Testis (tissue), 3 donors: ENCODE data around the gene WFS1. TPM values are rescaled to one million over a fixed set of nuclear protein-coding genes. Genes with fewer than 3 reads are reported as not detected.
A peak's percentile ranks its signal among the peaks of the same experiment; 100 is the strongest.

Experiments
- DNase-seq: peaks from one replicate; pipeline ENCODE4 v3.0.0-alpha.2; 2019
- H3K27ac ChIP-seq, 2 donors: fragments of 200-600 bp; sonication (generic); one replicate each; pipeline ENCODE4 v1.5.1; 2019
- H3K27me3 ChIP-seq: fragments of 200-600 bp; sonication (generic); one replicate; pipeline ENCODE4 v1.5.1; 2019
- H3K36me3 ChIP-seq: fragments of 200-600 bp; sonication (generic); one replicate; pipeline ENCODE4 v1.5.1; 2017; ENCODE audit warnings: low read depth; ENCODE audit errors: missing control alignments
- H3K4me1 ChIP-seq: fragments of 200-600 bp; sonication (generic); one replicate; pipeline ENCODE4 v1.5.1; 2019
- H3K4me3 ChIP-seq, 2 donors: fragments of 200-600 bp; sonication (generic); one replicate each; pipeline ENCODE4 v1.5.1; 2017 to 2019
- H3K9me3 ChIP-seq: fragments of 200-600 bp; sonication (generic); one replicate; pipeline ENCODE4 v1.5.1; 2017
- POLR2A ChIP-seq: fragments of 450-650 bp; IDR thresholded peaks from one replicate; pipeline ENCODE4 v1.6.1; 2017; ENCODE audit warnings: antibody characterized with exemption, mild to moderate bottlenecking, moderate library complexity
- WGBS, 2 donors: methylation state at CpG; one replicate each; pipeline ENCODE4 v1.1.5; 2018; 5-methylcytosine and 5-hydroxymethylcytosine counted together
- intact Hi-C: fragments of 100-400 bp; cut with DNase I; formaldehyde crosslinking; loops from one replicate; pipeline ENCODE4 v1.15.1; 2023; ENCODE audit warnings: low total_unique reads
- polyA plus RNA-seq: library from polyadenylated mRNA; stranded (reverse); fragments of 350-450 nt; fragmentation: Illumina TruSeq; extraction: RNeasy Lipid Tissue Mini Kit (QIAGEN cat#74804); gene quantifications from one replicate; pipeline ENCODE4 v1.2.3, GENCODE V29; 2014; ENCODE audit warnings: low read depth, low replicate concordance; ENCODE audit not compliant: insufficient read depth
- total RNA-seq, 2 donors: library from RNA; depleted of rRNA; stranded (reverse); fragments of >200 nt; gene quantifications; one replicate each; pipeline ENCODE4 v1.2.3, GENCODE V29; 2016
- TF ChIP-seq, protein P1 (sequence below), 3 experiments: fragments of 450-650 bp in 2 of 3; fragments of 200-600 bp in 1 of 3; sonication (generic) in 1 of 3; IDR thresholded peaks; one replicate each; pipeline ENCODE4 v1.5.1; 2016 to 2019; ENCODE audit warnings: antibody characterized with exemption in 3 of 3, mild to moderate bottlenecking in 2 of 3, moderate library complexity in 1 of 3

WFS1 gene
- total and polyA plus RNA-seq, 3 donors from 2014 or later = 80.4 to 202 (median 124) TPM

GRCh38 chr4:6239968-6240367 lies 29.7 kb upstream of the WFS1 start:
- no peak for DNase-seq
- Histone ChIP-seq H3K36me3 (no peaks in the 10 kb centered on the region), H3K27ac (no peak overlapping the region), H3K27me3 (no peaks in the 10 kb centered on the region), H3K4me3 (no peak overlapping the region), H3K4me1 (no peaks in the 10 kb centered on the region), H3K9me3 (no peaks in the 10 kb centered on the region)
- WGBS, 2 donors = 86 to 94% methylated on average over 8 to 11 of the region's 11 CpGs
- TF ChIP-seq, protein P1, sequence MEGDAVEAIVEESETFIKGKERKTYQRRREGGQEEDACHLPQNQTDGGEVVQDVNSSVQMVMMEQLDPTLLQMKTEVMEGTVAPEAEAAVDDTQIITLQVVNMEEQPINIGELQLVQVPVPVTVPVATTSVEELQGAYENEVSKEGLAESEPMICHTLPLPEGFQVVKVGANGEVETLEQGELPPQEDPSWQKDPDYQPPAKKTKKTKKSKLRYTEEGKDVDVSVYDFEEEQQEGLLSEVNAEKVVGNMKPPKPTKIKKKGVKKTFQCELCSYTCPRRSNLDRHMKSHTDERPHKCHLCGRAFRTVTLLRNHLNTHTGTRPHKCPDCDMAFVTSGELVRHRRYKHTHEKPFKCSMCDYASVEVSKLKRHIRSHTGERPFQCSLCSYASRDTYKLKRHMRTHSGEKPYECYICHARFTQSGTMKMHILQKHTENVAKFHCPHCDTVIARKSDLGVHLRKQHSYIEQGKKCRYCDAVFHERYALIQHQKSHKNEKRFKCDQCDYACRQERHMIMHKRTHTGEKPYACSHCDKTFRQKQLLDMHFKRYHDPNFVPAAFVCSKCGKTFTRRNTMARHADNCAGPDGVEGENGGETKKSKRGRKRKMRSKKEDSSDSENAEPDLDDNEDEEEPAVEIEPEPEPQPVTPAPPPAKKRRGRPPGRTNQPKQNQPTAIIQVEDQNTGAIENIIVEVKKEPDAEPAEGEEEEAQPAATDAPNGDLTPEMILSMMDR (IDR thresholded peaks at IDR 0.05) = no peak
- TF ChIP-seq POLR2A = no peak
- intact Hi-C loops = no loop called here

DNA sequence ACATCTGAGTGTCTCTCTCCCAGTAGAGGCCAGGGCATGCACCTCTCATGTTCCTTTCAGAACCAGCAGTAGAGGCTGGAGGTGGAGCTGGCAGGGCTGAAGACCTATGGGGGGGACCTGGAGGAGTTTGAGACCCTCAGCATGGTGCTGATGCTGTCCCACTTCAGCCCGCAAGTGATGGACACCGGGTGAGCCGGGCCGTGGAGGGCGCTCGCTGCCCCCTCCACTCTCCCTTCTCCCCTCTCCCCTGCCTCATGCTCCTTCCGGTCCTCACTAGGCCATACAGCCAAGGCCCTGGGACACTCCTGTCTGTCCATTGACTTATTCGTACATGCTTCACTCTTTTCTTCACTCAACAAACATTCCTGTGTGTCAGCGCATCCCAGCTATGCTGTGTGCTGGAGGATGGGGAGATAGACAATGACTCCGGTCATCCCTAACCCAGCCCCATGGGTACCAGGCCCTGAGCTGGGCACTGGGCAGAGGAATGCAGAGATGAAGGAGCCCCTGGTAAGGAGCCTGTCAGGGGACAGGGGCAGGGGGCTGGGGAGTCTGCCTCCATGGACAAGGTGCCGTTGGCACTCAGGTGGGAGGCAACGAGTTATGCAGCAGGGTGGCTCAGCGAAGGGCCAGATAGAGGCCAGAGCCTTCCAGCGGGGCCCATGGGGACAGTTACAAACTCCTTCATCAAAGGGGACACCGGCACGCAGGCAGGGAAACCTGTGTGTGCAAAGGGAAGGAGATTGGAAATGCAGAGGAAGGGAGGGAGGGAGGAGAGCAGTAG lies 28.4 kb upstream of the WFS1 start:
- Histone ChIP-seq H3K4me3 (no peak overlapping the region), H3K4me1 (peaks cover 6% of the 10 kb centered on the region), H3K36me3 (no peaks in the 10 kb centered on the region), H3K9me3 (no peaks in the 10 kb centered on the region), H3K27me3 (no peaks in the 10 kb centered on the region), H3K27ac (no peak overlapping the region)
- WGBS, 2 donors = 89 to 95% methylated on average over 16 of the region's 16 CpGs
- intact Hi-C loops = no loop called here
- DNase-seq = no peak
- TF ChIP-seq POLR2A = no peak
- TF ChIP-seq, protein P1 (IDR thresholded peaks at IDR 0.05) = no peak

DNA sequence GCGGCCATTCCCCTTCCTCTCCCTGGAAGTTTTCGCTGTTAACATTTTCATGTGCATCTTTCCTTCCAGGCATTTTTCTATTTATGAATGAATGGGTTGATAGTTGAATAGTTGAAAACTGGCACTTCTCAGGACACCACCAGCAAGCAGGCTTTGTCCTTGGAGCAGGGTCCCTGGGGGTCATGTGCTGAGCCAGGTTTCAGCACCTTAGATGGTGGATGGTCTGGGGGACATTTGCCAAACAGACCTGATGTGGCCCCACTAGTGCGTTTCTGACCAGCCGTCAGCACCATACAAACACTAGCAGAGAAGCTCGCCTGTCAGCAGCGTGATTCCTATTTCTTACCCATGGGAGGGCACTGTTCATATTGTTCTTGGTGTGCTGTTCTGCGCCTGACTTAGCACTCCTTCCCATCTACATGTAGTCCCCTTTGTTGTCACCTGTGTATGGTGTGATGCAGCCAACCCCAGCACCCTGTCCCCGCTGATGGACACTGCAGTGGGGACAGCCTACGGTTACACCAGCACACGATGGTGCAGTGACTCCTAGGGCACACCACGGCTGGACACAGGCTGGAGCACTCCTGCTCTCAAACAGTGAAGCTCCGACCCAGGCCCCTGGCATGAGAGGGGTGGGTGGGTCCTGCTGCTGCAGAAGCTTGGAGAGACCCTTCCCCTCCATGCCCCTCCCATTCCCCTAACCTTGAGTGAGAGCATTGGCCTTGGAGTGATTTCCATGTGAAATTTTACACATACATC lies 27.2 kb upstream of the WFS1 start:
- intact Hi-C loops = no loop called here
- no peaks in the 10 kb centered on the region for H3K9me3 ChIP-seq
- H3K4me3 ChIP-seq = no peak overlapping the region
- no peak overlapping the region for H3K27ac ChIP-seq
- WGBS, 2 donors = 77 to 84% methylated on average over 12 of the region's 12 CpGs
- no peaks in the 10 kb centered on the region for H3K27me3 ChIP-seq
- H3K4me1 ChIP-seq = peaks cover 6% of the 10 kb centered on the region
- TF ChIP-seq POLR2A = no peak
- TF ChIP-seq, protein P1 (IDR thresholded peaks at IDR 0.05) = no peak
- H3K36me3 ChIP-seq = no peaks in the 10 kb centered on the region
- DNase-seq = no peak

GRCh38 chr4:6245246-6246169 lies 24.1 kb upstream of the WFS1 start:
- H3K36me3 ChIP-seq = no peaks in the 10 kb centered on the region
- peak overlapping the region; percentile 29 to 51 for H3K4me3 ChIP-seq
- WGBS, 2 donors = 14 to 23% methylated on average over 10 to 67 of the region's 67 CpGs
- intact Hi-C loops = no loop called here
- H3K4me1 ChIP-seq = peaks cover 6% of the 10 kb centered on the region
- peak; percentile 75 for DNase-seq
- H3K27ac ChIP-seq = no peak overlapping the region
- TF ChIP-seq POLR2A = no peak
- TF ChIP-seq, protein P1 (IDR thresholded peaks at IDR 0.05) = no peak
- H3K9me3 ChIP-seq = no peaks in the 10 kb centered on the region
- H3K27me3 ChIP-seq = no peaks in the 10 kb centered on the region
